H1 (cell line): ENCODE measurements around the gene ZNF860. TPM values are rescaled to one million over a fixed set of nuclear protein-coding genes. Genes with fewer than 3 reads are reported as not detected.

ENCODE experiments used
- CTCF ChIA-PET: fragments of 300-600 bp; sonication (Branson Sonifier 250); formaldehyde crosslinking; loops from one replicate; lab custom pipeline; 2021; ENCODE audit not compliant: partially characterized antibody; lab: Charles Lee
- POLR2A ChIA-PET: fragments of 300-600 bp; sonication (Branson Sonifier 250); formaldehyde crosslinking; loops from one replicate; lab custom pipeline; 2021; ENCODE audit warnings: inconsistent platforms; ENCODE audit not compliant: partially characterized antibody; lab: Charles Lee
- DNase-seq, 2 experiments: peaks; one replicate each; pipeline versions ENCODE4 v3.0.0 to v3.0.0-alpha.2; 2010 to 2022; ENCODE audit warnings: low spot score in 2 of 2, low read depth in 1 of 2, mixed read lengths in 1 of 2
- FAIRE-seq: peaks from 2 replicates; lab custom pipeline; 2011; peaks lifted over from hg19 to GRCh38; lab: Jason Lieb, UNC
- H2AFZ ChIP-seq: 2 replicates; pipeline ENCODE4 v1.8.1; 2012; ENCODE audit warnings: low read length, inconsistent platforms
- H2AK5ac ChIP-seq: 2 replicates; pipeline ENCODE4 v1.6.1; 2013; ENCODE audit warnings: low read depth, low read length
- H2BK120ac ChIP-seq: replicated peaks from 2 replicates; pipeline ENCODE3; 2013; ENCODE audit warnings: low read depth, low read length, inconsistent platforms
- H2BK12ac ChIP-seq: 2 replicates; pipeline ENCODE4 v1.6.1; 2013; ENCODE audit warnings: low read depth, low read length
- H2BK15ac ChIP-seq: 2 replicates; pipeline ENCODE4 v1.6.1; 2013; ENCODE audit warnings: low read length
- H2BK20ac ChIP-seq: 2 replicates; pipeline ENCODE4 v1.6.1; 2013; ENCODE audit warnings: low read length
- H2BK5ac ChIP-seq: 2 replicates; pipeline ENCODE4 v1.6.1; 2013; ENCODE audit warnings: low read depth, low read length
- H3K14ac ChIP-seq: 2 replicates; pipeline ENCODE4 v1.6.1; 2013; ENCODE audit warnings: inconsistent platforms; ENCODE audit not compliant: insufficient read length
- H3K18ac ChIP-seq: 2 replicates; pipeline ENCODE4 v1.6.1; 2013; ENCODE audit warnings: low read length; ENCODE audit errors: extremely low read depth
- H3K23ac ChIP-seq: 2 replicates; pipeline ENCODE4 v1.6.1; 2013; ENCODE audit warnings: inconsistent platforms; ENCODE audit not compliant: insufficient read length
- H3K23me2 ChIP-seq: 2 replicates; pipeline ENCODE4 v1.6.1; 2013; ENCODE audit warnings: low read depth, low read length
- H3K27ac ChIP-seq: 2 replicates; pipeline ENCODE4 v1.6.1; 2011; ENCODE audit warnings: low read depth, low read length, inconsistent platforms
- H3K27me3 ChIP-seq, 4 experiments: replicated peaks in 1 of 4; 1 replicate in 1 of 4; 2 replicates in 3 of 4; pipeline versions ENCODE4 v1.6.1 to v1.8.1; 2011 to 2013; ENCODE audit warnings: low read length in 3 of 4, mild to moderate bottlenecking in 3 of 4, inconsistent platforms in 2 of 4, mixed read lengths in 2 of 4, moderate library complexity in 1 of 4; ENCODE audit not compliant: control insufficient read depth in 3 of 4, insufficient read depth in 3 of 4; ENCODE audit errors: extremely low read depth in 1 of 4
- H3K36me3 ChIP-seq, 4 experiments: 2 replicates each; pipeline versions ENCODE4 v1.6.1 to v1.8.1; 2011 to 2013; ENCODE audit warnings: mild to moderate bottlenecking in 4 of 4, low read length in 3 of 4, moderate library complexity in 2 of 4, control low read depth in 1 of 4, inconsistent platforms in 1 of 4; ENCODE audit not compliant: insufficient read depth in 4 of 4, control insufficient read depth in 2 of 4
- H3K4ac ChIP-seq: replicated peaks from 2 replicates; pipeline ENCODE3; 2013; ENCODE audit warnings: low read length, low read depth, mixed read lengths, inconsistent platforms; ENCODE audit not compliant: insufficient read length
- H3K4me1 ChIP-seq, 4 experiments: replicated peaks in 1 of 4; 1 replicate in 1 of 4; 2 replicates in 3 of 4; pipeline versions ENCODE4 v1.6.1 to v1.8.1; 2011 to 2013; ENCODE audit warnings: low read length in 3 of 4, inconsistent platforms in 2 of 4, mixed read lengths in 1 of 4; ENCODE audit not compliant: insufficient read depth in 4 of 4, control insufficient read depth in 3 of 4
- H3K4me2 ChIP-seq, 2 experiments: 2 replicates each; pipeline versions ENCODE4 v1.6.1 to v1.8.1; 2011 to 2013; ENCODE audit warnings: low read depth in 2 of 2, low read length in 2 of 2, control low read depth in 1 of 2, inconsistent platforms in 1 of 2, mild to moderate bottlenecking in 1 of 2; ENCODE audit not compliant: insufficient read depth in 1 of 2
- H3K4me3 ChIP-seq, 4 experiments: fragments of 200-600, 300-600 bp in 1 of 4; sonication (generic), shearing (Covaris generic), sonication (Bioruptor Twin) in 1 of 4; 2 replicates each; pipeline versions ENCODE4 v1.5.1 to v1.8.1; 2011 to 2016; ENCODE audit warnings: low read length in 4 of 4, low read depth in 3 of 4, control low read depth in 2 of 4, inconsistent platforms in 2 of 4, mild to moderate bottlenecking in 2 of 4, mixed read lengths in 1 of 4, moderate library complexity in 1 of 4; ENCODE audit not compliant: insufficient read depth in 2 of 4; ENCODE audit errors: extremely low read depth in 1 of 4
- H3K56ac ChIP-seq: replicated peaks from 2 replicates; pipeline ENCODE3; 2013; ENCODE audit warnings: low read depth, mild to moderate bottlenecking, mixed read lengths, low read length, inconsistent platforms; ENCODE audit not compliant: insufficient read length
- H3K79me1 ChIP-seq: 2 replicates; pipeline ENCODE4 v1.6.1; 2013; ENCODE audit warnings: low read depth, low read length, control low read depth
- H3K79me2 ChIP-seq, 2 experiments: 2 replicates each; pipeline versions ENCODE4 v1.6.1 to v1.8.1; 2012 to 2013; ENCODE audit warnings: low read length in 2 of 2, mild to moderate bottlenecking in 2 of 2, inconsistent platforms in 1 of 2; ENCODE audit not compliant: insufficient read depth in 2 of 2, control insufficient read depth in 1 of 2
- H3K9ac ChIP-seq, 4 experiments: replicated peaks in 1 of 4; 1 replicate in 1 of 4; 2 replicates in 3 of 4; pipeline versions ENCODE4 v1.6.1 to v1.8.1; 2011 to 2013; ENCODE audit warnings: low read depth in 3 of 4, low read length in 3 of 4, control low read depth in 2 of 4, mild to moderate bottlenecking in 2 of 4, moderate library complexity in 2 of 4, inconsistent platforms in 1 of 4; ENCODE audit errors: extremely low read depth in 1 of 4
- H3K9me3 ChIP-seq, 2 experiments: 2 replicates each; pipeline versions ENCODE4 v1.6.1 to v1.8.1; 2012 to 2013; ENCODE audit warnings: mild to moderate bottlenecking in 2 of 2, moderate library complexity in 2 of 2, control low read depth in 1 of 2, inconsistent platforms in 1 of 2, low read depth in 1 of 2, low read length in 1 of 2, mixed read lengths in 1 of 2; ENCODE audit not compliant: insufficient read depth in 2 of 2
- H4K20me1 ChIP-seq, 2 experiments: replicated peaks in 1 of 2; 2 replicates each; pipeline versions ENCODE3 to v1.8.1; 2011 to 2013; ENCODE audit warnings: inconsistent platforms in 2 of 2, low read length in 2 of 2, mild to moderate bottlenecking in 1 of 2; ENCODE audit not compliant: insufficient read depth in 2 of 2, control insufficient read depth in 1 of 2
- H4K5ac ChIP-seq: 2 replicates; pipeline ENCODE4 v1.6.1; 2013; ENCODE audit warnings: low read length, low read depth, mixed read lengths, inconsistent platforms; ENCODE audit not compliant: insufficient read length
- H4K8ac ChIP-seq: 2 replicates; pipeline ENCODE4 v1.8.0; 2013; ENCODE audit warnings: mild to moderate bottlenecking, moderate library complexity, low read length, inconsistent platforms; ENCODE audit not compliant: insufficient read depth; ENCODE audit errors: extremely low read depth
- H4K91ac ChIP-seq: replicated peaks from 2 replicates; pipeline ENCODE3; 2013; ENCODE audit warnings: low read length, mixed read lengths, inconsistent platforms; ENCODE audit not compliant: insufficient read length
- BACH1 ChIP-seq: IDR thresholded peaks from 2 replicates; pipeline ENCODE4 v1.6.1; 2012; ENCODE audit warnings: low read length, improper control_type of control experiment
- CTBP2 ChIP-seq: IDR thresholded peaks from 2 replicates; pipeline ENCODE4 v1.7.0; 2011; ENCODE audit warnings: borderline replicate concordance, mild to moderate bottlenecking, moderate library complexity, mixed read lengths, low read length; ENCODE audit not compliant: insufficient read depth, insufficient read length
- EP300 ChIP-seq, 2 experiments: IDR thresholded peaks; 1 replicate in 1 of 2; 2 replicates in 1 of 2; pipeline ENCODE4 v1.6.1; 2011 to 2012; ENCODE audit warnings: low read depth in 2 of 2, low read length in 2 of 2, mild to moderate bottlenecking in 2 of 2, borderline replicate concordance in 1 of 2, inconsistent platforms in 1 of 2, moderate library complexity in 1 of 2
- KDM1A ChIP-seq: fragments of 200-600, 300-600 bp; sonication (generic); IDR thresholded peaks from 2 replicates; pipeline ENCODE4 v1.7.1; 2016; ENCODE audit warnings: mild to moderate bottlenecking, low read length, borderline replicate concordance
- KDM5A ChIP-seq: fragments of 200-600 bp; IDR thresholded peaks from 2 replicates; pipeline ENCODE4 v1.7.1; 2012; ENCODE audit warnings: mild to moderate bottlenecking, low read length, inconsistent platforms, mixed read lengths
- NRF1 ChIP-seq: IDR thresholded peaks from 2 replicates; pipeline ENCODE4 v1.6.1; 2011; ENCODE audit warnings: mild to moderate bottlenecking, low read depth, low read length, improper control_type of control experiment
- RBBP5 ChIP-seq: IDR thresholded peaks from 2 replicates; pipeline ENCODE4 v1.7.1; 2012; ENCODE audit warnings: low read depth, mild to moderate bottlenecking, inconsistent platforms, low read length, moderate library complexity, borderline replicate concordance
- SUZ12 ChIP-seq: fragments of 200-600 bp; sonication (generic); IDR thresholded peaks from 2 replicates; pipeline ENCODE4 v1.6.1; 2012; ENCODE audit warnings: mild to moderate bottlenecking, inconsistent platforms, low read length, moderate library complexity, mixed read lengths
- ZNF274 ChIP-seq: IDR thresholded peaks from 2 replicates; pipeline ENCODE4 v1.7.0; 2012; ENCODE audit warnings: low read length, borderline replicate concordance; ENCODE audit errors: extremely low read depth
- WGBS, 2 experiments: shearing (Covaris generic) in 1 of 2; methylation state at CpG; one replicate each; pipeline versions ENCODE4 v1.1.6 to v1.1.7; 2013 to 2015; ENCODE audit warnings: low lambda C conversion rate in 2 of 2, mixed read lengths in 2 of 2, inconsistent platforms in 1 of 2, low coverage in 1 of 2, missing lambda C conversion rate in 1 of 2; ENCODE audit not compliant: insufficient replicate concordance in 2 of 2, insufficient coverage in 1 of 2, insufficient read length in 1 of 2; ENCODE audit errors: extremely low coverage in 1 of 2, missing lambda C conversion rate in 1 of 2; 5-methylcytosine and 5-hydroxymethylcytosine counted together
- polyA plus RNA-seq, 7 experiments: library from polyadenylated mRNA; depleted of rRNA in 3 of 7; stranded (reverse) in 5 of 7; unstranded in 2 of 7; fragments of >200 nt in 5 of 7; fragments of 200-250 nt in 2 of 7; gene quantifications; 1 replicate in 5 of 7; 2 replicates in 1 of 7; 4 replicates in 1 of 7; pipeline versions ENCODE4 v1.2.1 to v1.2.3, GENCODE V29; 2011 to 2013; ENCODE audit warnings: missing spikeins in 2 of 7, mixed read lengths in 2 of 7
- total RNA-seq: library from RNA; stranded (reverse); fragmentation: NEBNext Ultra II Directional; extraction: Animal tissue kit (Norgen Biotek cat#: 25700); gene quantifications from 2 replicates; pipeline ENCODE4 v1.2.1, GENCODE V29; 2021
- TF ChIP-seq, protein P1 (sequence below): IDR thresholded peaks from 2 replicates; pipeline ENCODE4 v1.6.1; 2011; ENCODE audit warnings: low read depth, mild to moderate bottlenecking, low read length; ENCODE audit not compliant: insufficient read depth

The ZNF860 gene
- total and polyA plus RNA-seq, 2 of the 8 experiments (the other 6 are each of a cell fraction or from before 2014, with no cell fraction given): 3.2 to 8.6 TPM

DNA sequence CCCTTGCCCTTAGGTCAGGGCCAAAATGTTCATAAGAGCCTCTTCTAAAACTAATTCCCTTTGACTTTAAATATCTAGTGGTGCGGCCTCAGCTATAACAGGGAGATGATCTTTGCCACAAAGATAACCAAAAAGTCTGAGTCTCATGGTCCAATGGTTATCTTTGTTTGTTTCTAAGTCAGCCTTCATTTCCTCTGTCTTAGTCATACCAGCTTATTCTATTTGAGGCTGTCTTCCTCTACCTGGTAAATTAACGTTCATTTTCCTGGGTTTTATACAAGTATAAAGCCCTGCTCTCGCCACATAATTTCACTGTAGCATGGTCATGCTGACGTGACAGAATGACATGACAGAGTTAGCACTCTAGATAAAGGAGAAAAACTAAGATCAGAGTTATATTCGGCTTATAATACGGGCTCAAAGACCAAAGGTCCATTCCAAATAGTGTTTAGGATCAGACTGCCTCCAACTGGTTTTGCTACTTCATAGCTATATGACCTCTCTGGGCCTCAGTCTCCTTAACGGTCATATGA, 18.4 kb downstream of the ZNF860 start:
- WGBS, 2 experiments: 91% methylated on average over 7 of the region's 7 CpGs; no CpG with 5 or more reads in 1 of the 2 experiments
- peaks cover 2 to 14% (median 5%) of the 10 kb centered on the region in 4 experiments; a peak in 5 of 7 replicates for H3K4me1 ChIP-seq
- no peaks in the 10 kb centered on the region for H3K36me3 ChIP-seq
- no peak overlapping the region for H2BK12ac ChIP-seq
- no peaks in the 10 kb centered on the region for H3K9me3 ChIP-seq
- H3K18ac ChIP-seq: no peak overlapping the region
- no peak overlapping the region for H2AFZ ChIP-seq
- FAIRE-seq: no peak
- no peak overlapping the region for H2AK5ac ChIP-seq
- no peak for DNase-seq
- H3K14ac ChIP-seq: no peak overlapping the region
- no peak overlapping the region for H3K23ac ChIP-seq
- no peaks in the 10 kb centered on the region for H3K79me2 ChIP-seq
- H3K79me1 ChIP-seq: no peaks in the 10 kb centered on the region
- H3K9ac ChIP-seq: no peak overlapping the region
- POLR2A ChIA-PET: no interaction called here
- no peak overlapping the region for H2BK120ac ChIP-seq
- no peak overlapping the region for H4K5ac ChIP-seq
- no peaks in the 10 kb centered on the region for H4K20me1 ChIP-seq
- no peak overlapping the region for H2BK20ac ChIP-seq
- no peak overlapping the region for H2BK5ac ChIP-seq
- no peak overlapping the region for H2BK15ac ChIP-seq
- H3K27me3 ChIP-seq: no peaks in the 10 kb centered on the region
- CTCF ChIA-PET: interaction anchor here (0.7 to 1.7 kb wide), 4 partner anchors 15 to 157 kb away, joined by 3 to 8 read pairs (median 4); no protein-coding TSS in a partner anchor
- TF ChIP-seq NRF1 (no peak), SUZ12 (no peak), ZNF274 (no peak), KDM5A (no peak), BACH1 (no peak), EP300 (IDR thresholded peaks at IDR 0.05; ENCODE audit: borderline replicate concordance in 1 of 2, low read depth in 2 of 2, low read length in 2 of 2) (no peak), KDM1A (no peak), CTBP2 (no peak), RBBP5 (no peak)
- TF ChIP-seq, protein P1, sequence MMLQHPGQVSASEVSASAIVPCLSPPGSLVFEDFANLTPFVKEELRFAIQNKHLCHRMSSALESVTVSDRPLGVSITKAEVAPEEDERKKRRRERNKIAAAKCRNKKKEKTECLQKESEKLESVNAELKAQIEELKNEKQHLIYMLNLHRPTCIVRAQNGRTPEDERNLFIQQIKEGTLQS: no peak
- H3K27ac ChIP-seq: no peak overlapping the region
- H3K23me2 ChIP-seq: no peaks in the 10 kb centered on the region
- no peak overlapping the region for H4K91ac ChIP-seq
- H4K8ac ChIP-seq: no peak overlapping the region
- H3K4me3 ChIP-seq: no peak overlapping the region
- no peak overlapping the region for H3K4me2 ChIP-seq
- H3K4ac ChIP-seq: no peak overlapping the region
- no peak overlapping the region for H3K56ac ChIP-seq
